Forelimb muscle (tissue), 1 donor: ENCODE measurements around the gene DUSP2. TPM values are rescaled to one million over a fixed set of nuclear protein-coding genes. Genes with fewer than 3 reads are reported as not detected.

Experiments
- DNase-seq: peaks from one replicate; pipeline ENCODE4 v3.0.0-alpha.2; 2013; ENCODE audit warnings: low read depth
- polyA plus RNA-seq: library from polyadenylated mRNA; unstranded; fragments of 120-200 nt; gene quantifications from one replicate; pipeline ENCODE4 v1.2.1, GENCODE V29; 2013; ENCODE audit not compliant: insufficient read length

DUSP2 gene
- polyA plus RNA-seq, 1 donor: 3.6 TPM

- no peak for DNase-seq
Observed at GRCh38 chr2:96102596-96103186, 42.5 kb downstream of the DUSP2 start.

- DNase-seq: no peak
Observed at GRCh38 chr2:96100893-96101304, 44.3 kb downstream of the DUSP2 start.

GRCh38 chr2:96099861-96100798 lies 45.1 kb downstream of the DUSP2 start:
- DNase-seq: no peak

- no peak for DNase-seq
Observed at GRCh38 chr2:96098900-96099590, 46.2 kb downstream of the DUSP2 start.

- no peak for DNase-seq
Observed at GRCh38 chr2:96097951-96098823, 47.1 kb downstream of the DUSP2 start.

GRCh38 chr2:96097441-96097840 lies 47.8 kb downstream of the DUSP2 start:
- no peak for DNase-seq

- DNase-seq: no peak
Observed at GRCh38 chr2:96095116-96095636, 50.1 kb downstream of the DUSP2 start.

- no peak for DNase-seq
Observed at GRCh38 chr2:96093528-96093927, 51.7 kb downstream of the DUSP2 start.

Other genes with a start within 250 kb of the DUSP2 start
- gene ANKRD36C, start 153.6 kb downstream of the DUSP2 start, polyA plus RNA-seq: 30.7 TPM
- 5.6 TPM for gene GPAT2, start 110.5 kb downstream of the DUSP2 start, polyA plus RNA-seq
- gene ADRA2B, start 28.9 kb downstream of the DUSP2 start, polyA plus RNA-seq: 2.1 TPM
- gene ASTL, start 6.9 kb downstream of the DUSP2 start, polyA plus RNA-seq: not detected
- gene STARD7, start 63.4 kb upstream of the DUSP2 start, polyA plus RNA-seq: 105 TPM
- gene TMEM127, start 120.6 kb upstream of the DUSP2 start, polyA plus RNA-seq: 24.6 TPM
- 42.5 TPM for gene CIAO1, start 120.8 kb upstream of the DUSP2 start, polyA plus RNA-seq
- 91.7 TPM for gene SNRNP200, start 160.1 kb upstream of the DUSP2 start, polyA plus RNA-seq
- gene ITPRIPL1, start 179.9 kb upstream of the DUSP2 start, polyA plus RNA-seq: 3.0 TPM
- 6.9 TPM for gene NCAPH, start 190.3 kb upstream of the DUSP2 start, polyA plus RNA-seq